Raji (cell line): ENCODE results near the gene AXL.

Experiments used
- POLR2A ChIP-seq: IDR thresholded peaks from 2 replicates; pipeline ENCODE4 v1.6.1; 2011; ENCODE audit warnings: low read depth, low read length, control low read depth; ENCODE audit not compliant: insufficient read depth

Gene AXL

GRCh38 chr19:41218615-41219507 is at the start of gene AXL:
Gene AXL, plus strand, starts transcription at chr19:41219223. Its CDS starts 170 bp downstream, at chr19:41219393.
- TF ChIP-seq POLR2A = no peak

GRCh38 chr19:41172297-41173164 is 46.5 kb upstream of the AXL start:
- TF ChIP-seq POLR2A = no peak

GRCh38 chr19:41174297-41174928 is 44.6 kb upstream of the AXL start:
- TF ChIP-seq POLR2A = no peak

GRCh38 chr19:41175801-41176777 is 42.9 kb upstream of the AXL start:
- no peak for TF ChIP-seq POLR2A

- TF ChIP-seq POLR2A = no peak
Measured at GRCh38 chr19:41186971-41187883, 31.8 kb upstream of the AXL start.

GRCh38 chr19:41187884-41188279 is 31.1 kb upstream of the AXL start:
- no peak for TF ChIP-seq POLR2A

- TF ChIP-seq POLR2A = no peak
Measured at GRCh38 chr19:41189425-41190065, 29.5 kb upstream of the AXL start.

- no peak for TF ChIP-seq POLR2A
Measured at GRCh38 chr19:41192574-41193429, 26.2 kb upstream of the AXL start, which contains the start of gene CYP2S1. Gene CYP2S1, plus strand, starts transcription at chr19:41193219. Its CDS starts 46 bp downstream, at chr19:41193265.

- TF ChIP-seq POLR2A = no peak
Measured at GRCh38 chr19:41193430-41194156, 25.4 kb upstream of the AXL start.

GRCh38 chr19:41194157-41194552 is 24.9 kb upstream of the AXL start:
- TF ChIP-seq POLR2A = no peak
